ENCODE measurements around the gene MAP3K8. TPM values are rescaled to one million over a fixed set of nuclear protein-coding genes. Genes with fewer than 3 reads are reported as not detected.

The MAP3K8 gene
- total and polyA plus RNA-seq, 9 of the 15 experiments (the other 6 are each of a cell fraction or from before 2014, with no cell fraction given): 6.9 to 23.6 (median 13.6) TPM

DNA sequence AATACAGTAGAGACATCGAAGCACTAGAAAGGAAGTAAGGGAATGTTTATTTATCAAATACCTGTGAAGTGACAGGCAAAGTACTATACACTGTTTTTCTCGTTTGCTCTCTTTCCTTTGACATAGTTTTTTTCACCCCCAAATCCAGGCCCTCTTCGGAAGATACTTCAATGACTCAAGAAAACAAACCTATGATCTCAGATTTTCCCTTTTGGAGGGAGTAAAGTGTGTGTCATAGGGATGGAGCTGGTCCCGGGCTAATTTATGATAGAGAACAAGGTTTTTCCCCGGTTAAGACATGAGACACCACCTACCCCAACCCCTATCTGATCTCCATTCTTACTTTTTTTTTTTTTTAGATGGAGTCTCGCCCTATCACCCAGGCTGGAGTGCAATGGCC is 61.7 kb downstream of the MAP3K8 start:
- DNase-seq (ENCODE audit: extremely low read depth in 1 of 4, low spot score in 3 of 4) (peak in 1 of 4 experiments; percentile 31), ATAC-seq (no peak), FAIRE-seq (no peak)
- no peak overlapping the region for H3K27ac ChIP-seq (ENCODE audit: extremely low read depth, low read depth, low read length)
- 35% methylated on average over 5 of the region's 6 CpGs for WGBS (ENCODE audit: insufficient coverage, low coverage, missing lambda C conversion rate)
- no TSS peak for BruUV-seq (replicated peaks)
- H3K9me1 ChIP-seq (ENCODE audit: control insufficient read depth, insufficient read depth, low read length): no peaks in the 10 kb centered on the region
- H2AFZ ChIP-seq (ENCODE audit: low read depth, low read length): no peak overlapping the region; the same call in 1 of the 2 replicates
- intact Hi-C loops (cut with micrococcal nuclease) (no loop called here), in situ Hi-C loops (cut with MboI) (no loop called here)
- H3K4me2 ChIP-seq (ENCODE audit: insufficient read depth, low read length): no peak overlapping the region
- ChIA-PET POLR2A (no interaction called here), CTCF (ENCODE audit: low intra/inter-chr PET ratio) (no interaction called here)
- H3K4me3 ChIP-seq: no peak overlapping the region
- H3K27me3 ChIP-seq (ENCODE audit: control insufficient read depth in 2 of 2, insufficient read depth in 2 of 2, low read length in 2 of 2): no peaks in the 10 kb centered on the region
- no peaks in the 10 kb centered on the region for H3K36me3 ChIP-seq (ENCODE audit: control insufficient read depth, insufficient read depth, low read length)
- TF ChIP-seq, protein P1, sequence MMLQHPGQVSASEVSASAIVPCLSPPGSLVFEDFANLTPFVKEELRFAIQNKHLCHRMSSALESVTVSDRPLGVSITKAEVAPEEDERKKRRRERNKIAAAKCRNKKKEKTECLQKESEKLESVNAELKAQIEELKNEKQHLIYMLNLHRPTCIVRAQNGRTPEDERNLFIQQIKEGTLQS (IDR thresholded peaks at IDR 0.05): peak; percentile 41; the same call in 1 of the 2 replicates
- TF ChIP-seq, protein P1 (CRISPR knock-in tag; conservative IDR thresholded peaks at IDR 0.05): no peak
- TF ChIP-seq, protein P2, sequence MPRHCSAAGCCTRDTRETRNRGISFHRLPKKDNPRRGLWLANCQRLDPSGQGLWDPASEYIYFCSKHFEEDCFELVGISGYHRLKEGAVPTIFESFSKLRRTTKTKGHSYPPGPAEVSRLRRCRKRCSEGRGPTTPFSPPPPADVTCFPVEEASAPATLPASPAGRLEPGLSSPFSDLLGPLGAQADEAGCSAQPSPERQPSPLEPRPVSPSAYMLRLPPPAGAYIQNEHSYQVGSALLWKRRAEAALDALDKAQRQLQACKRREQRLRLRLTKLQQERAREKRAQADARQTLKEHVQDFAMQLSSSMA (CRISPR knock-in tag; IDR thresholded peaks at IDR 0.05): no peak
- TF ChIP-seq, protein P3, sequence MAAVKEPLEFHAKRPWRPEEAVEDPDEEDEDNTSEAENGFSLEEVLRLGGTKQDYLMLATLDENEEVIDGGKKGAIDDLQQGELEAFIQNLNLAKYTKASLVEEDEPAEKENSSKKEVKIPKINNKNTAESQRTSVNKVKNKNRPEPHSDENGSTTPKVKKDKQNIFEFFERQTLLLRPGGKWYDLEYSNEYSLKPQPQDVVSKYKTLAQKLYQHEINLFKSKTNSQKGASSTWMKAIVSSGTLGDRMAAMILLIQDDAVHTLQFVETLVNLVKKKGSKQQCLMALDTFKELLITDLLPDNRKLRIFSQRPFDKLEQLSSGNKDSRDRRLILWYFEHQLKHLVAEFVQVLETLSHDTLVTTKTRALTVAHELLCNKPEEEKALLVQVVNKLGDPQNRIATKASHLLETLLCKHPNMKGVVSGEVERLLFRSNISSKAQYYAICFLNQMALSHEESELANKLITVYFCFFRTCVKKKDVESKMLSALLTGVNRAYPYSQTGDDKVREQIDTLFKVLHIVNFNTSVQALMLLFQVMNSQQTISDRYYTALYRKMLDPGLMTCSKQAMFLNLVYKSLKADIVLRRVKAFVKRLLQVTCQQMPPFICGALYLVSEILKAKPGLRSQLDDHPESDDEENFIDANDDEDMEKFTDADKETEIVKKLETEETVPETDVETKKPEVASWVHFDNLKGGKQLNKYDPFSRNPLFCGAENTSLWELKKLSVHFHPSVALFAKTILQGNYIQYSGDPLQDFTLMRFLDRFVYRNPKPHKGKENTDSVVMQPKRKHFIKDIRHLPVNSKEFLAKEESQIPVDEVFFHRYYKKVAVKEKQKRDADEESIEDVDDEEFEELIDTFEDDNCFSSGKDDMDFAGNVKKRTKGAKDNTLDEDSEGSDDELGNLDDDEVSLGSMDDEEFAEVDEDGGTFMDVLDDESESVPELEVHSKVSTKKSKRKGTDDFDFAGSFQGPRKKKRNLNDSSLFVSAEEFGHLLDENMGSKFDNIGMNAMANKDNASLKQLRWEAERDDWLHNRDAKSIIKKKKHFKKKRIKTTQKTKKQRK (IDR thresholded peaks at IDR 0.05; ENCODE audit: borderline replicate concordance, low read depth, low read length): no peak
- TF ChIP-seq NFATC3 (IDR thresholded peaks at IDR 0.05) (no peak), FOSL1 (tag; conservative IDR thresholded peaks at IDR 0.05) (0 out of 2 replicates have a peak, but pooled peaks have one; percentile 22), CBFB (CRISPR knock-in tag; IDR thresholded peaks at IDR 0.05) (no peak)
- no peaks in the 10 kb centered on the region for H3K79me2 ChIP-seq (ENCODE audit: control insufficient read depth, insufficient read depth, low read length)
- no peaks in the 10 kb centered on the region for H3K9me3 ChIP-seq (replicated peaks; ENCODE audit: control insufficient read depth, insufficient read depth, low read depth, low read length)
- H3K9ac ChIP-seq (ENCODE audit: insufficient read depth in 1 of 2, low read depth in 2 of 2, low read length in 2 of 2): no peak overlapping the region
- no peaks in the 10 kb centered on the region for H4K20me1 ChIP-seq (replicated peaks; ENCODE audit: control insufficient read depth, insufficient read depth, low read length)
- H3K4me1 ChIP-seq (replicated peaks in 1 of 2; ENCODE audit: control insufficient read depth in 2 of 2, insufficient read depth in 2 of 2, low read length in 2 of 2): peaks cover 8 to 27% of the 10 kb centered on the region in 2 experiments; a peak in 4 of 5 replicates
